H1 (cell line): Measurements from ENCODE around the gene TEX28. TPM values are rescaled to one million over a fixed set of nuclear protein-coding genes. Genes with fewer than 3 reads are reported as not detected.
"Not testable (repeated sequence)": the region's sequence is repeated elsewhere in the genome, so short reads cannot be mapped to it uniquely, and the experiment has no call there.

Experiments used
- CTCF ChIA-PET: fragments of 300-600 bp; sonication (Branson Sonifier 250); formaldehyde crosslinking; loops from one replicate; lab custom pipeline; 2021; ENCODE audit not compliant: partially characterized antibody; lab: Charles Lee
- POLR2A ChIA-PET: fragments of 300-600 bp; sonication (Branson Sonifier 250); formaldehyde crosslinking; loops from one replicate; lab custom pipeline; 2021; ENCODE audit warnings: inconsistent platforms; ENCODE audit not compliant: partially characterized antibody; lab: Charles Lee
- DNase-seq, 2 experiments: peaks; one replicate each; pipeline versions ENCODE4 v3.0.0 to v3.0.0-alpha.2; 2010 to 2022; ENCODE audit warnings: low spot score in 2 of 2, low read depth in 1 of 2, mixed read lengths in 1 of 2
- FAIRE-seq: peaks from 2 replicates; lab custom pipeline; 2011; peaks lifted over from hg19 to GRCh38; lab: Jason Lieb, UNC
- H2AFZ ChIP-seq: 2 replicates; pipeline ENCODE4 v1.8.1; 2012; ENCODE audit warnings: low read length, inconsistent platforms
- H2AK5ac ChIP-seq: 2 replicates; pipeline ENCODE4 v1.6.1; 2013; ENCODE audit warnings: low read depth, low read length
- H2BK120ac ChIP-seq: replicated peaks from 2 replicates; pipeline ENCODE3; 2013; ENCODE audit warnings: low read depth, low read length, inconsistent platforms
- H2BK12ac ChIP-seq: 2 replicates; pipeline ENCODE4 v1.6.1; 2013; ENCODE audit warnings: low read depth, low read length
- H2BK15ac ChIP-seq: 2 replicates; pipeline ENCODE4 v1.6.1; 2013; ENCODE audit warnings: low read length
- H2BK20ac ChIP-seq: 2 replicates; pipeline ENCODE4 v1.6.1; 2013; ENCODE audit warnings: low read length
- H2BK5ac ChIP-seq: 2 replicates; pipeline ENCODE4 v1.6.1; 2013; ENCODE audit warnings: low read depth, low read length
- H3K14ac ChIP-seq: 2 replicates; pipeline ENCODE4 v1.6.1; 2013; ENCODE audit warnings: inconsistent platforms; ENCODE audit not compliant: insufficient read length
- H3K18ac ChIP-seq: 2 replicates; pipeline ENCODE4 v1.6.1; 2013; ENCODE audit warnings: low read length; ENCODE audit errors: extremely low read depth
- H3K23ac ChIP-seq: 2 replicates; pipeline ENCODE4 v1.6.1; 2013; ENCODE audit warnings: inconsistent platforms; ENCODE audit not compliant: insufficient read length
- H3K23me2 ChIP-seq: 2 replicates; pipeline ENCODE4 v1.6.1; 2013; ENCODE audit warnings: low read depth, low read length
- H3K27ac ChIP-seq: 2 replicates; pipeline ENCODE4 v1.6.1; 2011; ENCODE audit warnings: low read depth, low read length, inconsistent platforms
- H3K27me3 ChIP-seq, 4 experiments: replicated peaks in 1 of 4; 1 replicate in 1 of 4; 2 replicates in 3 of 4; pipeline versions ENCODE4 v1.6.1 to v1.8.1; 2011 to 2013; ENCODE audit warnings: low read length in 3 of 4, mild to moderate bottlenecking in 3 of 4, inconsistent platforms in 2 of 4, mixed read lengths in 2 of 4, moderate library complexity in 1 of 4; ENCODE audit not compliant: control insufficient read depth in 3 of 4, insufficient read depth in 3 of 4; ENCODE audit errors: extremely low read depth in 1 of 4
- H3K36me3 ChIP-seq, 4 experiments: 2 replicates each; pipeline versions ENCODE4 v1.6.1 to v1.8.1; 2011 to 2013; ENCODE audit warnings: mild to moderate bottlenecking in 4 of 4, low read length in 3 of 4, moderate library complexity in 2 of 4, control low read depth in 1 of 4, inconsistent platforms in 1 of 4; ENCODE audit not compliant: insufficient read depth in 4 of 4, control insufficient read depth in 2 of 4
- H3K4ac ChIP-seq: replicated peaks from 2 replicates; pipeline ENCODE3; 2013; ENCODE audit warnings: low read length, low read depth, mixed read lengths, inconsistent platforms; ENCODE audit not compliant: insufficient read length
- H3K4me1 ChIP-seq, 4 experiments: replicated peaks in 1 of 4; 1 replicate in 1 of 4; 2 replicates in 3 of 4; pipeline versions ENCODE4 v1.6.1 to v1.8.1; 2011 to 2013; ENCODE audit warnings: low read length in 3 of 4, inconsistent platforms in 2 of 4, mixed read lengths in 1 of 4; ENCODE audit not compliant: insufficient read depth in 4 of 4, control insufficient read depth in 3 of 4
- H3K4me2 ChIP-seq, 2 experiments: 2 replicates each; pipeline versions ENCODE4 v1.6.1 to v1.8.1; 2011 to 2013; ENCODE audit warnings: low read depth in 2 of 2, low read length in 2 of 2, control low read depth in 1 of 2, inconsistent platforms in 1 of 2, mild to moderate bottlenecking in 1 of 2; ENCODE audit not compliant: insufficient read depth in 1 of 2
- H3K4me3 ChIP-seq, 4 experiments: fragments of 200-600, 300-600 bp in 1 of 4; sonication (generic), shearing (Covaris generic), sonication (Bioruptor Twin) in 1 of 4; 2 replicates each; pipeline versions ENCODE4 v1.5.1 to v1.8.1; 2011 to 2016; ENCODE audit warnings: low read length in 4 of 4, low read depth in 3 of 4, control low read depth in 2 of 4, inconsistent platforms in 2 of 4, mild to moderate bottlenecking in 2 of 4, mixed read lengths in 1 of 4, moderate library complexity in 1 of 4; ENCODE audit not compliant: insufficient read depth in 2 of 4; ENCODE audit errors: extremely low read depth in 1 of 4
- H3K56ac ChIP-seq: replicated peaks from 2 replicates; pipeline ENCODE3; 2013; ENCODE audit warnings: low read depth, mild to moderate bottlenecking, mixed read lengths, low read length, inconsistent platforms; ENCODE audit not compliant: insufficient read length
- H3K79me1 ChIP-seq: 2 replicates; pipeline ENCODE4 v1.6.1; 2013; ENCODE audit warnings: low read depth, low read length, control low read depth
- H3K79me2 ChIP-seq, 2 experiments: 2 replicates each; pipeline versions ENCODE4 v1.6.1 to v1.8.1; 2012 to 2013; ENCODE audit warnings: low read length in 2 of 2, mild to moderate bottlenecking in 2 of 2, inconsistent platforms in 1 of 2; ENCODE audit not compliant: insufficient read depth in 2 of 2, control insufficient read depth in 1 of 2
- H3K9ac ChIP-seq, 4 experiments: replicated peaks in 1 of 4; 1 replicate in 1 of 4; 2 replicates in 3 of 4; pipeline versions ENCODE4 v1.6.1 to v1.8.1; 2011 to 2013; ENCODE audit warnings: low read depth in 3 of 4, low read length in 3 of 4, control low read depth in 2 of 4, mild to moderate bottlenecking in 2 of 4, moderate library complexity in 2 of 4, inconsistent platforms in 1 of 4; ENCODE audit errors: extremely low read depth in 1 of 4
- H3K9me3 ChIP-seq, 2 experiments: 2 replicates each; pipeline versions ENCODE4 v1.6.1 to v1.8.1; 2012 to 2013; ENCODE audit warnings: mild to moderate bottlenecking in 2 of 2, moderate library complexity in 2 of 2, control low read depth in 1 of 2, inconsistent platforms in 1 of 2, low read depth in 1 of 2, low read length in 1 of 2, mixed read lengths in 1 of 2; ENCODE audit not compliant: insufficient read depth in 2 of 2
- H4K20me1 ChIP-seq, 2 experiments: replicated peaks in 1 of 2; 2 replicates each; pipeline versions ENCODE3 to v1.8.1; 2011 to 2013; ENCODE audit warnings: inconsistent platforms in 2 of 2, low read length in 2 of 2, mild to moderate bottlenecking in 1 of 2; ENCODE audit not compliant: insufficient read depth in 2 of 2, control insufficient read depth in 1 of 2
- H4K5ac ChIP-seq: 2 replicates; pipeline ENCODE4 v1.6.1; 2013; ENCODE audit warnings: low read length, low read depth, mixed read lengths, inconsistent platforms; ENCODE audit not compliant: insufficient read length
- H4K8ac ChIP-seq: 2 replicates; pipeline ENCODE4 v1.8.0; 2013; ENCODE audit warnings: mild to moderate bottlenecking, moderate library complexity, low read length, inconsistent platforms; ENCODE audit not compliant: insufficient read depth; ENCODE audit errors: extremely low read depth
- H4K91ac ChIP-seq: replicated peaks from 2 replicates; pipeline ENCODE3; 2013; ENCODE audit warnings: low read length, mixed read lengths, inconsistent platforms; ENCODE audit not compliant: insufficient read length
- WGBS, 2 experiments: shearing (Covaris generic) in 1 of 2; methylation state at CpG; one replicate each; pipeline versions ENCODE4 v1.1.6 to v1.1.7; 2013 to 2015; ENCODE audit warnings: low lambda C conversion rate in 2 of 2, mixed read lengths in 2 of 2, inconsistent platforms in 1 of 2, low coverage in 1 of 2, missing lambda C conversion rate in 1 of 2; ENCODE audit not compliant: insufficient replicate concordance in 2 of 2, insufficient coverage in 1 of 2, insufficient read length in 1 of 2; ENCODE audit errors: extremely low coverage in 1 of 2, missing lambda C conversion rate in 1 of 2; 5-methylcytosine and 5-hydroxymethylcytosine counted together
- polyA plus RNA-seq, 7 experiments: library from polyadenylated mRNA; depleted of rRNA in 3 of 7; stranded (reverse) in 5 of 7; unstranded in 2 of 7; fragments of >200 nt in 5 of 7; fragments of 200-250 nt in 2 of 7; gene quantifications; 1 replicate in 5 of 7; 2 replicates in 1 of 7; 4 replicates in 1 of 7; pipeline versions ENCODE4 v1.2.1 to v1.2.3, GENCODE V29; 2011 to 2013; ENCODE audit warnings: missing spikeins in 2 of 7, mixed read lengths in 2 of 7
- total RNA-seq: library from RNA; stranded (reverse); fragmentation: NEBNext Ultra II Directional; extraction: Animal tissue kit (Norgen Biotek cat#: 25700); gene quantifications from 2 replicates; pipeline ENCODE4 v1.2.1, GENCODE V29; 2021

Gene TEX28
- total and polyA plus RNA-seq, 2 of the 8 experiments (the other 6 are each of a cell fraction or from before 2014, with no cell fraction given) = not detected

GRCh38 chrX:154269245-154269644 lies 25.7 kb downstream of the TEX28 start:
- H4K91ac ChIP-seq, H2BK5ac ChIP-seq, H3K23me2 ChIP-seq, H3K18ac ChIP-seq, H3K23ac ChIP-seq, H3K9ac ChIP-seq, H4K20me1 ChIP-seq, H2BK12ac ChIP-seq, H3K36me3 ChIP-seq, H3K4me1 ChIP-seq, H2BK15ac ChIP-seq, H3K9me3 ChIP-seq, H4K8ac ChIP-seq, DNase-seq, H4K5ac ChIP-seq, H2AK5ac ChIP-seq, FAIRE-seq, H2BK20ac ChIP-seq, H3K27ac ChIP-seq, H2AFZ ChIP-seq, H3K4me2 ChIP-seq, H3K79me2 ChIP-seq, H2BK120ac ChIP-seq, H3K27me3 ChIP-seq, H3K79me1 ChIP-seq, POLR2A ChIA-PET, H3K4me3 ChIP-seq, H3K4ac ChIP-seq, H3K56ac ChIP-seq, CTCF ChIA-PET, H3K14ac ChIP-seq: not testable (repeated sequence)
- no CpG with 5 or more reads among the region's 3 CpGs for WGBS, 2 experiments

- H4K8ac ChIP-seq, H3K14ac ChIP-seq, POLR2A ChIA-PET, H4K5ac ChIP-seq, H3K4me2 ChIP-seq, H3K9ac ChIP-seq, H3K27me3 ChIP-seq, H3K23ac ChIP-seq, H2BK20ac ChIP-seq, H2AK5ac ChIP-seq, H3K27ac ChIP-seq, H2BK120ac ChIP-seq, H2BK5ac ChIP-seq, H3K79me2 ChIP-seq, FAIRE-seq, DNase-seq, H4K20me1 ChIP-seq, H4K91ac ChIP-seq, H3K56ac ChIP-seq, CTCF ChIA-PET, H3K4ac ChIP-seq, H3K23me2 ChIP-seq, H3K79me1 ChIP-seq, H2AFZ ChIP-seq, H2BK12ac ChIP-seq, H3K9me3 ChIP-seq, H2BK15ac ChIP-seq, H3K4me3 ChIP-seq, H3K4me1 ChIP-seq, H3K18ac ChIP-seq, H3K36me3 ChIP-seq: not testable (repeated sequence)
- no CpG with 5 or more reads among the region's 6 CpGs for WGBS, 2 experiments
Measured at GRCh38 chrX:154263072-154263471, 31.9 kb downstream of the TEX28 start.
